K562 (cell line): ENCODE results near the gene TM7SF2. TPM values are rescaled to one million over a fixed set of nuclear protein-coding genes. Genes with fewer than 3 reads are reported as not detected.

Experiments
- ATAC-seq: fragments of 200-7000 bp; cut with Tn5 transposase; 3 replicates; pipeline ENCODE4 v1.9.1; 2020; ENCODE audit warnings: moderate library complexity
- BruUV-seq: library from RNA; stranded (reverse); fragments of 400-500 nt; replicated peaks from 2 replicates; lab custom pipeline; 2021; lab: Mats Ljungman, UMichigan
- CTCF ChIA-PET: fragments of 300-600 bp; formaldehyde crosslinking; extraction: SDS; loops from one replicate; lab custom pipeline; 2021; ENCODE audit warnings: low intra/inter-chr PET ratio; lab: Yijun Ruan, JAX
- POLR2A ChIA-PET: fragments of 300-600, 350-650 bp; sonication (Branson Sonifier 250); formaldehyde crosslinking; extraction: SDS; loops from one replicate; lab custom pipeline; 2021; ENCODE audit warnings: antibody characterized with exemption, inconsistent platforms; lab: Yijun Ruan, JAX
- DNase-seq, 4 experiments: peaks; one replicate each; pipeline versions ENCODE4 v3.0.0 to v3.0.0-alpha.2; 2011 to 2018; ENCODE audit warnings: low spot score in 3 of 4, mixed read lengths in 3 of 4; ENCODE audit errors: extremely low read depth in 1 of 4
- FAIRE-seq: peaks from 2 replicates; lab custom pipeline; 2011; peaks lifted over from hg19 to GRCh38; lab: Jason Lieb, UNC
- H2AFZ ChIP-seq: 2 replicates; pipeline ENCODE4 v1.6.0; 2011; ENCODE audit warnings: low read depth, low read length, control low read depth, inconsistent platforms
- H3K27ac ChIP-seq: fragments of 200-600 bp; 3 replicates; pipeline ENCODE4 v1.8.0; 2011; ENCODE audit warnings: low read depth, mild to moderate bottlenecking, control low read depth, inconsistent platforms, low read length, moderate library complexity, mixed read lengths; ENCODE audit errors: extremely low read depth
- H3K27me3 ChIP-seq, 2 experiments: fragments of 300-600 bp in 1 of 2; 2 replicates in 1 of 2; 3 replicates in 1 of 2; pipeline versions ENCODE4 v1.6.0 to v1.8.0; 2011; ENCODE audit warnings: inconsistent platforms in 2 of 2, low read length in 2 of 2, mild to moderate bottlenecking in 1 of 2, mixed read lengths in 1 of 2, moderate library complexity in 1 of 2; ENCODE audit not compliant: control insufficient read depth in 2 of 2, insufficient read depth in 2 of 2
- H3K36me3 ChIP-seq: fragments of 300-600 bp; 3 replicates; pipeline ENCODE4 v1.8.0; 2011; ENCODE audit warnings: mild to moderate bottlenecking, low read length, inconsistent platforms; ENCODE audit not compliant: control insufficient read depth, insufficient read depth
- H3K4me1 ChIP-seq, 2 experiments: fragments of 200-600 bp in 1 of 2; replicated peaks in 1 of 2; 2 replicates in 1 of 2; 3 replicates in 1 of 2; pipeline versions ENCODE4 v1.5.1 to v1.8.0; 2011; ENCODE audit warnings: inconsistent platforms in 2 of 2, low read length in 2 of 2, mild to moderate bottlenecking in 1 of 2, mixed read lengths in 1 of 2, moderate library complexity in 1 of 2; ENCODE audit not compliant: control insufficient read depth in 2 of 2, insufficient read depth in 2 of 2
- H3K4me2 ChIP-seq: 2 replicates; pipeline ENCODE4 v1.6.1; 2011; ENCODE audit warnings: low read length, control low read depth, inconsistent platforms, mixed read lengths; ENCODE audit not compliant: insufficient read depth
- H3K4me3 ChIP-seq: fragments of 200-600 bp; sonication (generic), shearing (Covaris generic); 2 replicates; pipeline ENCODE4 v1.5.1; 2016; ENCODE audit warnings: control low read depth, inconsistent platforms
- H3K79me2 ChIP-seq: fragments of 200-600 bp; 3 replicates; pipeline ENCODE4 v1.8.0; 2011; ENCODE audit warnings: low read length, inconsistent platforms; ENCODE audit not compliant: control insufficient read depth, insufficient read depth
- H3K9ac ChIP-seq, 2 experiments: 2 replicates each; pipeline versions ENCODE4 v1.6.0 to v1.6.1; 2011; ENCODE audit warnings: low read depth in 2 of 2, low read length in 2 of 2, control low read depth in 1 of 2, inconsistent platforms in 1 of 2, mild to moderate bottlenecking in 1 of 2, mixed read lengths in 1 of 2; ENCODE audit not compliant: insufficient read depth in 1 of 2
- H3K9me1 ChIP-seq: one replicate; pipeline ENCODE4 v1.6.0; 2011; ENCODE audit warnings: inconsistent platforms, mild to moderate bottlenecking, low read length, moderate library complexity; ENCODE audit not compliant: control insufficient read depth, insufficient read depth
- H3K9me3 ChIP-seq: replicated peaks from 2 replicates; pipeline ENCODE4 v1.5.1; 2011; ENCODE audit warnings: low read depth, low read length, inconsistent platforms; ENCODE audit not compliant: control insufficient read depth, insufficient read depth
- H4K20me1 ChIP-seq: replicated peaks from 2 replicates; pipeline ENCODE4 v1.6.1; 2011; ENCODE audit warnings: low read length, inconsistent platforms, mixed read lengths; ENCODE audit not compliant: control insufficient read depth, insufficient read depth
- HMGXB4 ChIP-seq: sonication (generic); formaldehyde crosslinking; IDR thresholded peaks from 2 replicates; pipeline ENCODE4 v1.8.1; 2023; ENCODE audit warnings: mild to moderate bottlenecking, missing genetic modification reagents
- PML ChIP-seq: IDR thresholded peaks from 2 replicates; pipeline ENCODE4 v1.6.1; 2012; ENCODE audit warnings: low read length, inconsistent platforms
- RAD51 ChIP-seq: fragments of 450-650 bp; IDR thresholded peaks from 2 replicates; pipeline ENCODE4 v1.7.1; 2016; ENCODE audit warnings: low read depth, mild to moderate bottlenecking, borderline replicate concordance
- TAF9B ChIP-seq: fragments of 450-650 bp; IDR thresholded peaks from 2 replicates; pipeline ENCODE4 v1.6.1; 2018; ENCODE audit warnings: mild to moderate bottlenecking; ENCODE audit not compliant: partially characterized antibody
- ZNF239 ChIP-seq: fragments of 250-450 bp; sonication (Bioruptor Pico); IDR thresholded peaks from 2 replicates; pipeline ENCODE4 v1.4.0; 2020; ENCODE audit warnings: mild to moderate bottlenecking
- WGBS: fragments of 100-300 bp; shearing (Covaris generic); methylation state at CpG from one replicate; pipeline ENCODE4 v1.1.6; 2016; ENCODE audit warnings: low coverage, mixed read lengths; ENCODE audit not compliant: insufficient coverage; ENCODE audit errors: missing lambda C conversion rate; 5-methylcytosine and 5-hydroxymethylcytosine counted together
- in situ Hi-C: fragments of 300-500 bp; cut with MboI; formaldehyde crosslinking; loops from 4 replicates; pipeline ENCODE4 v1.15.0; 2018; ENCODE audit warnings: inconsistent platforms, mixed read lengths
- intact Hi-C: fragments of 100-400 bp; cut with micrococcal nuclease; formaldehyde crosslinking; loops from 2 replicates; pipeline ENCODE4 v1.14.2; 2022
- polyA plus RNA-seq, 8 experiments: library from polyadenylated mRNA; depleted of rRNA in 4 of 8; stranded (reverse) in 5 of 8; unstranded in 3 of 8; fragments of >200 nt; fragmentation: Nextera tagmentation in 2 of 8; fragmentation: Illumina TruSeq in 1 of 8; extraction: Ambion mirVana in 2 of 8; extraction: Trizol in 1 of 8; gene quantifications; 2 replicates each; pipeline versions ENCODE4 v1.2.1 to v1.2.3, GENCODE V29; 2011 to 2014; ENCODE audit warnings: inconsistent platforms in 1 of 8, missing spikeins in 1 of 8
- total RNA-seq, 7 experiments: library from RNA; depleted of rRNA in 6 of 7; stranded (reverse); fragments of >200 nt in 6 of 7; fragmentation: Illumina TruSeq in 2 of 7; extraction: Trizol in 2 of 7; gene quantifications; 2 replicates each; pipeline versions ENCODE4 v1.2.1 to v1.2.3, GENCODE V29; 2011 to 2021; ENCODE audit warnings: low replicate concordance in 1 of 7

TM7SF2 gene
- total and polyA plus RNA-seq, 9 of the 15 experiments (the other 6 are each of a cell fraction or from before 2014, with no cell fraction given), result 1.2 to 22.0 (median 14.3) TPM

GRCh38 chr11:65152122-65152521 is 40.5 kb downstream of the TM7SF2 start:
- H4K20me1 ChIP-seq, result no peaks in the 10 kb centered on the region
- H3K4me1 ChIP-seq, result peaks cover 20 to 26% of the 10 kb centered on the region in 2 experiments
- H3K27me3 ChIP-seq, result no peaks in the 10 kb centered on the region
- no peak overlapping the region for H3K27ac ChIP-seq
- no peak overlapping the region; a peak in 1 of 4 replicates for H3K9ac ChIP-seq
- no peaks in the 10 kb centered on the region for H3K79me2 ChIP-seq
- 47% methylated on average over 2 of the region's 2 CpGs for WGBS
- no peak overlapping the region for H3K4me3 ChIP-seq
- no peaks in the 10 kb centered on the region for H3K9me1 ChIP-seq
- no peaks in the 10 kb centered on the region for H3K36me3 ChIP-seq
- H2AFZ ChIP-seq, result no peak overlapping the region
- TF ChIP-seq PML (no peak), RAD51 (no peak), HMGXB4 (CRISPR knock-in tag) (no peak), TAF9B (no peak), ZNF239 (CRISPR knock-in tag) (no peak)
- intact Hi-C loops (no loop called here), in situ Hi-C loops (no loop called here)
- ATAC-seq, result no peak
- FAIRE-seq, result no peak
- POLR2A ChIA-PET, result interaction anchor here (0.6 to 3.3 kb wide), 4 partner anchors 18 to 30 kb away, joined by 3 to 25 read pairs (median 6); partner anchors contain the start of genes FAU, MRPL49, SPDYC and SYVN1
- H3K9me3 ChIP-seq, result no peaks in the 10 kb centered on the region; the same call in 1 of the 2 replicates
- no peak for DNase-seq
- no TSS peak for BruUV-seq
- CTCF ChIA-PET, result no interaction called here
- H3K4me2 ChIP-seq, result no peak overlapping the region
